Umbilical cord (tissue), 2 donors: Measurements from ENCODE around the gene GALNT2. TPM values are rescaled to one million over a fixed set of nuclear protein-coding genes. Genes with fewer than 3 reads are reported as not detected.
A peak's percentile ranks its signal among the peaks of the same experiment; 100 is the strongest.

ENCODE experiments used
- DNase-seq: peaks from one replicate; pipeline ENCODE4 v3.0.0-alpha.2; 2015; ENCODE audit warnings: low spot score
- total RNA-seq: library from RNA; depleted of rRNA; stranded (reverse); fragments of >200 nt; gene quantifications from one replicate; pipeline ENCODE4 v1.2.3, GENCODE V29; 2014; ENCODE audit warnings: low replicate concordance; ENCODE audit not compliant: insufficient read depth

Gene GALNT2
- 66.0 TPM for total RNA-seq

DNA sequence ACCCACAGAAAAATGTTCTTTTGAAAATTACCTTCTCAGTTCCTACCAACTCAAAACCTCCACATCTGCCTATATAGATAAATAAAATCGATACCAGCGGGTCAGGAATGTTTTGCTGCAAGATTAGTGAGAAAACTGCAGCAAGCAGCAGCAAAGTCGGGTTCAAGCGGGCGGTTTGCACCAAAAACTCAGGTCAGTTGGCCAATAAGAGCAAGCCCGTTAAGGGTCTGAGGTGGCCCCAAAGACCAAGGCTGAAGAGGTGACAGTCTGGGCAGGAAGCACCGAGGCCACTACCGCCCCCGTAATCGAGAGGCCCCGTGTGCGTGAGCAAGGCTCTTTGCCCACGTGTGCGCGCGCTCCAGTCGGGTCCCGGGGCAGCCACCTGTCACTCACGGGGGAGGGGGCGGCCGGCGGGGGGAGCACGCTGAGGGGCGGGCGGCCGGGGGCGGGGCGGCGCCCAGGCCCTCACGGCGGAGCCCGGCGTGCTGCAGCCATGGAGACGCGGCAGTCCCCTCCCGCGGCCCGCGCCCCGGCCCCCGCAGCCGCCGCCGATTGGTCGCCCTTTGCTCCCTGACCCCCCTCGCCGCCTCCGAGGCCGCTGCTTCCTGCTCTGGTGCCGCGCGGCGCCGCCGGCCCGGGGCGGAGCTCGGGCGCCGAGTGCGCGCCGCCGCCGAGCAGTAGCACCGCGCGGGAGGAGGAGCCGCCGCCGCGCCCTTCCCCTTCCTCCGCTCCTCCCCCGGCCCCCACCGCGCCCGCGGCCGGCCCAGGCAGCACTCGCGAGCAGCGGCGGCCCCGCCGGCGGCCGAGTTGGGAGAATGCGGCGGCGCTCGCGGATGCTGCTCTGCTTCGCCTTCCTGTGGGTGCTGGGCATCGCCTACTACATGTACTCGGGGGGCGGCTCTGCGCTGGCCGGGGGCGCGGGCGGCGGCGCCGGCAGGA lies at the start of gene GALNT2:
Gene GALNT2, plus strand, starts transcription at position 773 of the 939 bp plus-strand sequence. Its CDS starts 43 bp downstream, at position 816.
- peak; percentile 94 for DNase-seq

DNA sequence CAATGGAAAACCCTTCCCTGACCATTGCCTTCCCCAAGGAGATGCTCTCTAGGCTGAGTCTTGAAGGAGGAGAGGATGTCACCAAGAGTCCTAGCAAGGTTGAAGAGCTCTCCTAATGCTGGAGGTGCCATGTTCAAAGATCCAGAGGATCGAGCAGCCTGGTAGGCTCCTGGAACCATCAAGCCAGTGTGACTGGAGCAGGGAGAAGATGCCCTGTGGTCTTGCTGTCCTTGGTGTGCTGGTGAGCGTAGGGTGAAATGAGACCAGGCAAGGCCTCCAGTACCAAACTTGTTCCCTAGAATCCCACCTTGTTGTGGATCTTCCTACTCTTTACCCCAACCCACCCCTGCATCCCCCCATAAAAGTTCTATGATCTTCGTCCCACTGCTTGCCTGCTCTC lies 46.6 kb upstream of the GALNT2 start:
- DNase-seq: no peak

DNA sequence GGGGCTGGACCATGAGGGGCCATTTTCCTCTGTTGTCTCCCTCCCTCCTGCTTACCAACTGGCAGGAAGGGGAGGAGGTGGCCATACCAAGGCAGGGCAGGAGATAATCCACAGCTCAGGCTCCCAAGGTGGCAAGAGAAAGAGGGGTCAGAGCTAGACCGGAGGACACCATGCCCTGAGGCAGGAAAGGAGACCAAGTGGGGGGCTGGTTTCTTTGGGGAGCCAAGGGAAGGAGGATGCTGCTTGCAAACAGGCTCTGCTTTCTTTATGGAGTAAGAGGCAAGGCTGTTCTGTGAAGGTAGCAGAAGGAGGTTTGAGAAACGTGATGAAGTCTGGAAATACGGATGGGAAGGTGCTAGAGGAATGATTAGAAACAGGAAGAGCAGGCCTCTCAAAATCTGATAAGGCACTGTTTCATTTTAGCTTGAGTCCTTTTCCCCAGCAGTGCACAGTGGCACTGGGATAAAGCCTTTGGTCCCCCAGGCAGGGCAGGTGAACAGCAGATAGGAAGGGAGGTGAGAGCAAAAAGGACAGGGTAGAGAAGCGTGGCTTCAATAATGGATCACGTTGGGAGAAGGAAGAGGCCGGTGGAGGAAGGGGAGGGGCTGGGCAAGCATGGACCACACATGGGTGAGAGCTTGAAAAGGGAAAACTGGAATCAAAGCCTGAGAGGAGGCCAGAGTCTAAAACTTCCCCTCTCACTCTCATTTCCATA lies 44.2 kb upstream of the GALNT2 start:
- no peak for DNase-seq

DNA sequence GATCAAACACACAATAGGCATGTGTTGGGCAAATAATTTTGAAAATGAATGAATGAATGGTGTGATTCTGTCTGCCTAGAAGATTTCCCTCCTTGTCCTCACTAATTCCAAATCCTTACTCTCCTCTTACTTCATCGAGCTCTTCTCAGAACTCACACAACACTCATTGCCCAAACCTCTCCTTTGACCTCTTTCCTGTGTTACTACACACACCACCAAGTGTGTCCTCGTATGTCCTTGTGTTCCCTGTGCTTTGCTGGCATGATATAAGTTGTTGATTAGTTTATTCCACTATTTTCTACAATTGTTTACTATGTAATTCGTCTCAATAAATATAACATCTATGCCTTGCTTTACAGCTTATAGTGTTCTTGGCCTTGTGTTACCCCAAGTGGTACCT lies 41.4 kb upstream of the GALNT2 start:
- DNase-seq: no peak

DNA sequence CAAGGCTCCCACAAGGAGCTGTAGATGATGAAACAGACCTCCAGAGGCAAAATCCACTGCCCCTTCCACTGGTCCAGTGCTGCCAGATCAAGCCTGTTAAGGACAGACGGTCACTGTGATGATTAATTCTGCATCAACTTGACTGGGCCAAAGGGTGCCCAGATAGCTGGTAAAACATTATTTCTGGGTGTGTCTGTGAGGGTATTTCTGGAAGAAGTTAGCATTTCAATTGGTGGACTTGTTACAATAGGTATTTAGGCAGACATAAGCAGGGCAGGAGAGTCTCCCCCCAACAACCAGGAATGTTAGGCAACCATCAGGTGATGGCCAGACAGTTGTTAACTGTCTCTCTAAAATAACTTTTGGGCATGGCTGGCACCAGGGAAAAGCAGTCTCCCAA lies 40.9 kb upstream of the GALNT2 start:
- DNase-seq: no peak

DNA sequence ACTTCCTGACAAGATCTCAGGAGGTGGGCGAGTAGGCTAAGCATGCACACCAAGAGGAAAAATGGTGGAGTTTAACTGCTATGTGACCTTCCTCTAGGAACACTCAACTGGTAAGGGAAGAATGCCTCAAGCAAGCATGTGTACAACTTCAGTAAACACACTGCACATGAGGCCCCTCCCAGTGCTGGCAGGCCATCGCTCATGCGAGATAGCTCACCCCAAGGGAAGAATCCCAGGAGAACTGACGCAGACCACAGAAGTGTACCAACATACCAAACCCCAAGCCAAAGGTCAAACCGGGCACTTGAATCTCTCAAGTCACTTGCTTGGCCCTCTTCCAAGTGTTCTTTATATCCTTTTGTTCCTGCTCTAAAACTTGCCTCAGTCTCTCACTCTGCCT lies 40.5 kb upstream of the GALNT2 start:
- no peak for DNase-seq

DNA sequence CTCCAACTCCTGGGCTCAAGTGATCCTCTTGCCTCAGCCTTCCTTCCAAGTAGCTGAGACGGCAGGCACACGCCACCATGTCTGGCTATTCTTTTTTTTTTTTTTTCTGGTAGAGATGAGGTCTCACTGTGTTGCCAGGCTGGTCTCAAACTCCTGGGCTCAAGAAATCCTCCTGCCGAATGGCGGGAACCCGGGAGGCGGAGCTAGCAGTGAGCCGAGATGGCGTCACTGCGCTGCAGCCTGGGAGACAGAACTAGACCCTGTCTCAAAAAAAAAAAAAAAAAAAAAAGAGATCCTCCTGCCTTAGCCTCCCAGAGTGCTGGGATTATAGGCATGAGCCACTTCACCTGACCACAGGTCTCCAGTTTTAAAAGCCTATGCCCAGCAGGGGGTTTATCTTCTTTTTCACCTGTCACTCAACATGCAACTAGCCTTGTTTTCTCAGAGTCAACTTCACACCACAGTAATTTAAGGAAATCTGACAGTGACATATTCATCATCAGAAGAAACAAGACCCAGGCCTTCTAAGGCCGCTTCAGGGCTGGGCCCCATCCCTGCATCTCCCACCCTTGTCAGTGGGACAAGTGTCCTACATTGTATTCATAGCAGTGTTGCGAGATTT lies 38.3 kb upstream of the GALNT2 start:
- no peak for DNase-seq

DNA sequence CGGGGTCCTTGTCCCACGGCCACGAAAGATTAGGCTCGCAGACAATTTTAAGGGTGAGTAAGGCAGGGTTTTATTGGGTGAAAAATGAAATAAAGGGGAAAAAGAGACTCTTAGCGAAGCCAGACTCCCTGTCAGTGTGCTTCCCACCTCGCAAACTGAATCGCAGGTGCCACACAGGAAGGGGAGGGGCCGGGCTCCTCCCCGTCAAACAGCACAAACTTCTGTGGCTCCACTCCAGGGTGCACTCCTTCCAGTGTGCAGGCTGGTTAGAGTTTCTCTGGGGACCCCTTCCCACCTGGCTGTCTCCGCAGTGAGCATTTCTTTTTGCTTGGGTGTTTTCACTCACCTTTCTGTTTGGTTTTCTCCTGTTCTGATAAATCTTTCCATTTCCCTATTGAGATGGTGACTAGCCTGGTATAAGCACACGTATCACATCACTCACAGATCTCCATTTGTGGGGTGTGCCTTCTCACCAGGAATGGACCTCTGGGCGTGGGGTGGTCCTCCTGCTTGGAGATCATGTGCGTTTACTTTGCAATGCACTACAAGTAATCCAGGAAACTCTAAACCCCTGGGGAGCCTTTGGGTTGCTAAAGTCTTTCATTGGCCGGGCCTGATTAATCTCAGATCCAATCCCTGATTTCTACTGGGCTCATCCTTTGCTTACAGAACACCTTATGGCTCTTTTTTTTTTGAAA lies 37.6 kb upstream of the GALNT2 start:
- DNase-seq: no peak

DNA sequence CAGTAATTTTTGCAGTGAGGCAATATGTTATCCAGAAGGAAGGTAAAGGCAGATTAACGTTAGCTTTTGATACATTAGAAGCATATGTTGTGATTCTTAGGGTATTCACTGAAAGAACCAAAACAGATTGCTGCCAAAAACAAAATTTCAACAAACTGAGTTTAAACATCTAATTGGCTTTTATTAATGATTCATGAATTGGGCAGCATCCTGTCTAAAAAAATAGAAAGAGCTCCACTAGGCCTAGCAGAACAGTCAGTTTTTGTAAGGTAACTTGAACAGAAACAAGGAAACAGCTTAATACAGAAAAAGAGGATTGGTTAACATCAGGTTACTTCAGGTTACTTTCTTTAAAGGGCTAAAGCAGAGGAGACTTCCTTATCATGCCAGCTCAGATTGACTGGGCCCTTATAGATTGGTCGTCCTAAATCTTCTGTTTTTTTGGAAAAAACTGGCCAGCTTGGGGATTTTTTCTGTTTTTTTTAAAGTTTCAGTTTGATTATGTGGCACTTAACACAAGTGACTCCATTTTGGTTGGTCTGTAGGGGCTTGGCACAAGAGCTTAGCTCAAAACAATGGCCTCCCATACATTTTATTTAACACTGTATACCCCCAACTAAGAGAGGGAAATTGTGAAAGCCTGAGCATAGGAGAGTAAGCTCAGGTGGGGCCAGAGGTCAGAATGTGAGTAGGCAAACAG lies 36.8 kb upstream of the GALNT2 start:
- no peak for DNase-seq

DNA sequence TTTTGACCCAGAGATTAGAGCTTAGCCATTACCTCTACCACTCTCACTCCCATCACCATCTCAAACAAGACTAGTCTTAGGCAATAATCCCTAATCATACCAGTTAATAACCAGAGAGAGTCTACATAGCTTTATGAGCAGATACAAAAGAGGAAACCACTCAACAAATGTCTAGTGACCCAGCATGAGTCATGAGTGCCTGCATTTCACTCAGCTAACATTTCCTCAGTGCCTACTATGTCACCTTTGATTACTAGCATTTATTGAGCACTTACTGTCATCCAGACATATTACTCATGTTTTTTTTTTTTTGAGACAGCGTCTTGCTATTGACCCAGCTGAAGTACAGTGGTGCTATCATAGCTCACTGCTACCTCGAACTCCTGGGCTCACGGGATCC lies 35.9 kb upstream of the GALNT2 start:
- no peak for DNase-seq

DNA sequence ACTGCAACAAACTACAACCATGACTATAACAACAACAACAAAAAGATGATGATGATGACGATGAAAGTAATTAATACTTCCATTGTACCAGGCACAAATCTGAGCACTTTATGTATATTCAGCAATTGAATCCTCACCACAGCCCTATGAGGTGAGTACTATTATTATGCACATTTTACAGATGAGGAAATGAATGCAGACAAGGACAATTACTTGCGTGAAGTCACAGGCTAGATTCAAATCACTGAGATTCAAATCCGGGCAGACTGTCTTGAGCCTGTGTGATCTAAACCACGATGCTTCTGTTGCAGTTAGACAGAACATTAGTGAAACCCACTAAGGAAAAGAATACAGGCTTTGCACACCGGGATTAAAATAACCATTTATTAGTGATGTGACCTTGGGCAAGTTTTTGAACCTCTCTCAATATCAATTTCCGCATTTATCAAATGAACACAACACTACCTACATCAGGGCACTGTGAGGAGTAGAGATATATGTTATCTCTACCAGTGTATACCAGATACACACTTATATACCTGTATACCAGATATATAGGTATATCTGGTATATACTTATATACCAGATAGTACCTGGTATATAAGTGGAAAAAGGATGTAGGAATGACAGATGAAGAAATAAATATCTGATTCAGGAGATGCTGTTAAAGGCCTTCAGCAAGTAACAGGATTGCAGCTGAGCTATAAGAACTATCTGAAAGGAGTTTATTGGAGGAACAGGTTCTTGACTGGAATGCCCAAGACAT lies 34.3 kb upstream of the GALNT2 start:
- no peak for DNase-seq

DNA sequence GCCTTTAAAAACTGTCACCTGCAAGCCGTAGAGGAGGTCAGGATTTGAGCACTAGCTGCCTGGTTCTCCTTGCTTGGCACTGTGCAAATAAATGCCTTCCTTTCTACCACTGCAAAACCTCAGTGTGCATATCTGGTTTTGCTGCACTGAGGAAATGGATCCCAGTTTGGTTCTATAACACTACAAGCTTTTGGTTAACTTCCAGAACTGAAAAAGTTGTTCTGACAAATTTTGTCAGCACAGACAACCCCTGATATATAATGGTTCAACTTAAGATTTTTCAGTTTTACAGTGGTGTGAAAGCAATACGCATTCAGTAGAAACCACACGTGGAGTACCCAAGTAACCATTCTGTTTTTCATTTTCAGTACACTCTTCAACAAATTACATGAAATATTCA lies 29.8 kb upstream of the GALNT2 start:
- DNase-seq: no peak

DNA sequence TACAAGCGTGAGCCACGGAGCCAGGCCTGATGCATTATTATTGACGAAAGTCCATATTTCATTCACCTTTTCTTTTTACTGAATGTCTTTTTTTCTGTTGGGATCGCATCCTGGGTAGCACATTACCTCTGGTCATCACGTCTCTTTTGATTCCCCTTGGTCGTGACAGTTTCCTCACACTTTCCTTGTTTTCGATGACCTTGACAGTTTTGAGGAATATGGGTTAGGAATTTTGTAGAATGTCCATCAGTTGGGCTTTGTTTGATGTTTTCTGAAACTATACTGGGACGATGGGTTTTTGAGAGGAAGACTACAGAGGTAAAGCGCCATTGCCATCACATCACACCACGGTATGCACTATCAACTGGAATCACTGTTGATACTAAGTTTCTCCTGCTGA lies 26.6 kb upstream of the GALNT2 start:
- no peak for DNase-seq

DNA sequence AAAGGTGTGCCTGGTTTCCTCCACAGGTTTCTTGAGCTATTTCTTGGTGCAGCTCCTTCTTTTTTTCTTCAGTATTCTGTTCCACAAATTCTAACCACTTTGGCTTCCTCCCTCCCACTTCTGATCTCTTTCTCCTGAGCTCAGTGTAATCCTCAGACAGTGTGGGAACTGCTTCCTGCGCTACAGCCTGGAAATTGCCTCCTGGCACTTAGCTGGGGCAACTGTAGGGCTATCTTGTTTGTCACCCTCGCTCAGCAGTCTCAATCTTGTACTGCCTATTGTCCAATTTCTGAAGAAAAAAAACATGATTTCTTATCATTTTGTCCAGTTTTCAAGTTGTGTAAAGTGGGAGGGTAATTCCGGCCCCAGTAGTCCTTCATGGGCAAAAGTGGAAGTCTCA lies 24.0 kb upstream of the GALNT2 start:
- DNase-seq: no peak

DNA sequence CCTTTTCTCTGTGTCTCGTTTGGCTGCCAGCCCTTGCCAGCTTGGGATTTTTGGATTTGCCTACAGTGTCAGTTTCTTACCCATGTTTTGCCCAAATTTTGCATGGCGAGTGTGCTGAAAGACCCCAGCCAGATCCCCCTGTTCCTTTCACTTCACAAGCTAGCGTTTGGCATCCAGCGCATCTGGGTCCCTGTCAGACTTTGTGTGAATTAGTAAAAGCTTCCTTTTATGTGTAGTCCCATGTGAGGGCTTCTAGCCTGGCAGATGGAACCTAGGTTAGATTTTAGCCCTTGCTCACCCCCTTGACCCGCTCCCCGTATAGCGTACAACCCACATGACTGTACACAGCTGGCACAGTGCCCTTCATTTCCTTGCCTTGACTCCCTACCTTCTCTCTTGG lies 22.3 kb upstream of the GALNT2 start:
- DNase-seq: no peak

DNA sequence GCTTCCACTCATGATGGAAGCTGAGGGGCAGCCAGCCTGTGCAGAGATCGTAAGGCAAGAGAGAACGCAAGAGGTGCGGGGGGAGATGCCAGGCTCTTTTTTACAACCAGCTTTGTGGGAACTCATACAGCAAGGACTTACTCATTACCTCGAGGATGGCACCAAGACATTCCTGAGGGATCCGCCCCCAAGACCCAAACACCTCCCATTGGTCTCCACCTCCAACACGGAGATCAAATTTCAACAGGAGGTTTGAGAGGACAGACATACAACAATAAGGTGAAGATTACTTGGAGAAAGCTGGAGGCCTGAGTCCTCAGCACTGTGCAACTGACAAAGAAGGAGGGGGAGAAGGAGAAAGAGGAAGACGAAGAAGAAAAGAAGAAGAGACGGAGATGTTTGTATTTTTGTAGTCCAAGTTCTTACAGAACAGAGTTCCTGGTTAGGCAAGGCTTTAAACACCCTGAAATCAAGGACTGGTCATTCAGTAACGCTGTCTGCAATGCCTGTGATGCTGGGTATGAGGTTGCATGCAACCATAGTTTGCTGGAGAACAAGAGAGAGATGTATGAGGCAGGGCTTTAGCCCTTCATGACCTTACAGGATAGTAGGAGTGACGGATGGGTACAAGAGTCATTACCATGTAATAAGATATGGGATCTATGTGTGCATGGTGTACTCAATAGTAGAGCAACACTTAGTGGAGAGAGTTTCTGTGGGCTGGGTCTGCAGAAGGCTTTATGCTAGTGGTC lies 19.7 kb upstream of the GALNT2 start:
- DNase-seq: no peak

DNA sequence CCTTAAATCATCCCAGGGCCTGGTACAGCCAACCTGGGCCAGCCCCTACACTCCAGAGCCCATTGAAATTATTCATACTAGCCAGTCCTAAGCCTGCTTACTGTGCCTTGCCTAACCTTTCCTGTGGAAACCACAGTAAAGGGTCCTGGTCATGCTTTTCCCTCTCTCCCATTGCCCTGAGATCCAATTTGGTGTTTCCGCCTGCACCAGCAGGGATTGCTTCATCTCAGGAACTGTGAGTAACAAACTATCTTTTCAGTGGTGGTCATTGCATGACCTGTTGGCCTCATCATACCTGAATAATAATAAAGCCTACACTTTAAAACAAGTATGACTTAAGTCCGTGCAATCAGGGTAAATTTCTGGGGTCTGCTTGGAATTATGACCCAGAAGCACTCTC lies 18.7 kb upstream of the GALNT2 start:
- no peak for DNase-seq

DNA sequence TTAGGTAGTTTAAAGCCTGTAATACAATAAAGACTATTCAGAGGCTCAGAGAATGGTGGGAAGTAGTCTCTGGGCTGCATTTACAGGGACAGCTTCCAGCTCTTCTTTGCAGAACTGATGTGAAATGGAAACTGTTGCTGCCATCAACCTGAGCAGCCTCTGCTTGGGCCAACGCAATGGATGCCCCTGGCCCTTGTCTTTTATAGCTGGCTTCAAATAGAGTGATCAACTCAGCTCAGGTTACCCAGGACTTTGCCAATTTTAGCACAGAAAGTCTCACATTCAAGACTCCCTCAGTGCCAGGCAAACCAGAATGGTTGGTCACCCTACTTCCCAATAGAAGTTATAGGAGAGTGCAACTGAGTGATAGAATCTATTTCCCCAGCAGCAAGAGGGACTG lies 18.1 kb upstream of the GALNT2 start:
- no peak for DNase-seq

DNA sequence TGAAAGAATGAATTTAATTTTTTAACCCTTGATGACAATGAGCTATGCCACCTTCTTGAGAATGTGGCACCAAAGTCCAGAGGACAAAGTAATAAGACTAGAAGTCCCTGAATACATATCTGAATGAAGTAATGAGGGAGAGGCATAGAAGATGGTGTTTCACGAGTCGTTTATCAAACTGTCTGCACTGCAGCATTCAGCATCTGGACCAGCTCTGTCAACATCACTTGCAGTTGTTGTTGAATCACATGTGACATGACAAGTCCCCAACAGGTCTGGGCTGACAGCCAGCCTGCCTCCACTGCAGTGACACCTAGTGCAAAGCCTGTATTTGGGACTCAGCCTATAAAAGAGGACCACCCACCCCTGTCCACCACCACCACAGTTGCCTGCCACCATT lies 17.3 kb upstream of the GALNT2 start:
- no peak for DNase-seq
